HEK293T (cell line): Measurements from ENCODE around the gene MRPS35.

ENCODE experiments used
- CTCF ChIA-PET: fragments of 350-600 bp; formaldehyde crosslinking; extraction: SDS; loops from one replicate; lab custom pipeline; 2021; ENCODE audit warnings: antibody characterized with exemption, inconsistent platforms; lab: Yijun Ruan, JAX
- POLR2A ChIA-PET: fragments of 350-600 bp; formaldehyde crosslinking; extraction: SDS; loops from one replicate; lab custom pipeline; 2020; ENCODE audit warnings: antibody characterized with exemption, inconsistent platforms; lab: Yijun Ruan, JAX
- DNase-seq: peaks from one replicate; pipeline ENCODE4 v3.0.0; 2012; ENCODE audit warnings: mixed read lengths; ENCODE audit errors: extremely low spot score
- ARNT ChIP-seq: fragments of 450-650 bp; IDR thresholded peaks from 2 replicates; pipeline ENCODE4 v1.6.1; 2017; ENCODE audit warnings: mild to moderate bottlenecking
- BHLHE40 ChIP-seq: fragments of 450-650 bp; IDR thresholded peaks from 2 replicates; pipeline ENCODE4 v1.6.1; 2016; ENCODE audit warnings: mild to moderate bottlenecking, moderate library complexity, borderline replicate concordance
- CTBP1 ChIP-seq: fragments of 450-650 bp; IDR thresholded peaks from 2 replicates; pipeline ENCODE4 v1.6.1; 2016; ENCODE audit warnings: borderline replicate concordance
- ELF4 ChIP-seq: fragments of 450-650 bp; IDR thresholded peaks from 2 replicates; pipeline ENCODE4 v1.6.1; 2017; ENCODE audit warnings: antibody characterized with exemption
- FOXA1 ChIP-seq: fragments of 450-650 bp; IDR thresholded peaks from 2 replicates; pipeline ENCODE4 v1.6.1; 2016; ENCODE audit warnings: mild to moderate bottlenecking
- FOXK2 ChIP-seq: fragments of 450-650 bp; IDR thresholded peaks from 2 replicates; pipeline ENCODE4 v1.6.1; 2016; ENCODE audit warnings: mild to moderate bottlenecking
- FOXM1 ChIP-seq: fragments of 450-650 bp; IDR thresholded peaks from 2 replicates; pipeline ENCODE4 v1.6.1; 2017; ENCODE audit warnings: mild to moderate bottlenecking, borderline replicate concordance
- HDGF ChIP-seq: fragments of 450-650 bp; IDR thresholded peaks from 2 replicates; pipeline ENCODE4 v1.6.1; 2017; ENCODE audit warnings: antibody characterized with exemption, borderline replicate concordance
- L3MBTL2 ChIP-seq: fragments of 450-650 bp; conservative IDR thresholded peaks from 2 replicates; pipeline ENCODE4 v1.6.1; 2016; ENCODE audit warnings: mild to moderate bottlenecking
- LEF1 ChIP-seq: fragments of 450-650 bp; IDR thresholded peaks from 2 replicates; pipeline ENCODE4 v1.6.1; 2017; ENCODE audit warnings: mild to moderate bottlenecking, borderline replicate concordance
- NFRKB ChIP-seq: fragments of 450-650 bp; IDR thresholded peaks from 2 replicates; pipeline ENCODE4 v1.6.1; 2016; ENCODE audit warnings: mild to moderate bottlenecking, moderate library complexity
- PKNOX1 ChIP-seq: fragments of 450-650 bp; IDR thresholded peaks from 2 replicates; pipeline ENCODE4 v1.6.1; 2016
- SP1 ChIP-seq: fragments of 450-650 bp; IDR thresholded peaks from 2 replicates; pipeline ENCODE4 v1.6.1; 2017
- SUZ12 ChIP-seq: fragments of 450-650 bp; IDR thresholded peaks from 2 replicates; pipeline ENCODE4 v1.6.1; 2016; ENCODE audit warnings: mild to moderate bottlenecking
- TARDBP ChIP-seq: fragments of 450-650 bp; IDR thresholded peaks from 2 replicates; pipeline ENCODE4 v1.6.1; 2016
- ZNF384 ChIP-seq: fragments of 450-650 bp; IDR thresholded peaks from 2 replicates; pipeline ENCODE4 v1.6.1; 2016

The MRPS35 gene

GRCh38 chr12:27769142-27769673, 58.6 kb downstream of the MRPS35 start:
- no peak for DNase-seq
- no peak for TF ChIP-seq FOXK2
- TF ChIP-seq L3MBTL2 = no peak
- TF ChIP-seq PKNOX1 = no peak
- TF ChIP-seq ZNF384 = no peak
- TF ChIP-seq CTBP1 = no peak
- no peak for TF ChIP-seq SUZ12
- no peak for TF ChIP-seq FOXA1
- no peak for TF ChIP-seq FOXM1
- TF ChIP-seq TARDBP = no peak
- no peak for TF ChIP-seq ARNT
- POLR2A ChIA-PET = no interaction called here
- CTCF ChIA-PET = no interaction called here

- TF ChIP-seq SP1 (no peak), HDGF (no peak), ARNT (no peak), SUZ12 (no peak), FOXM1 (no peak), BHLHE40 (no peak), FOXA1 (no peak)
- no peak for DNase-seq
- ChIA-PET POLR2A (interaction anchor here (1.5 kb wide), 1 partner anchor 8 kb away, joined by 11 read pairs; the partner anchor contains the start of genes KLHL42 and MANSC4), CTCF (no interaction called here)
Measured at GRCh38 chr12:27771481-27772327, 61.1 kb downstream of the MRPS35 start.

GRCh38 chr12:27772328-27773049, 61.9 kb downstream of the MRPS35 start:
- ChIA-PET CTCF (no interaction called here), POLR2A (interaction anchor here (1.5 kb wide), 1 partner anchor 7 kb away, joined by 11 read pairs; the partner anchor contains the start of genes KLHL42 and MANSC4)
- TF ChIP-seq HDGF = no peak
- DNase-seq = no peak

GRCh38 chr12:27777141-27777540, 66.5 kb downstream of the MRPS35 start:
- TF ChIP-seq HDGF (no peak), NFRKB (no peak), LEF1 (no peak), SUZ12 (no peak), ELF4 (no peak), FOXK2 (no peak), PKNOX1 (no peak), BHLHE40 (no peak), FOXM1 (no peak)
- CTCF ChIA-PET = no interaction called here
- DNase-seq = no peak
- POLR2A ChIA-PET = no interaction called here

GRCh38 chr12:27778206-27778605, 67.6 kb downstream of the MRPS35 start:
- TF ChIP-seq ARNT (no peak), SUZ12 (no peak), FOXM1 (no peak), CTBP1 (no peak), HDGF (no peak), L3MBTL2 (no peak), SP1 (no peak), ZNF384 (no peak), FOXA1 (no peak), TARDBP (no peak), ELF4 (no peak), LEF1 (no peak), PKNOX1 (no peak)
- DNase-seq = no peak
- POLR2A ChIA-PET = no interaction called here
- CTCF ChIA-PET = no interaction called here

GRCh38 chr12:27779416-27779919, 68.8 kb downstream of the MRPS35 start:
- TF ChIP-seq BHLHE40 (no peak), L3MBTL2 (peak; percentile 78)
- POLR2A ChIA-PET = interaction anchor here (0.7 to 2.3 kb wide), 11 partner anchors 8 to 256 kb away, joined by 3 to 11 read pairs (median 5); partner anchors contain the start of genes MRPS35 and PPFIBP1
- peak; percentile 27 for DNase-seq
- CTCF ChIA-PET = no interaction called here
